HepG2 (cell line): ENCODE results near the gene GGA3. TPM values are rescaled to one million over a fixed set of nuclear protein-coding genes. Genes with fewer than 3 reads are reported as not detected.

Source experiments
- ASH2L ChIP-seq: fragments of 300-600, 200-600 bp; sonication (generic); IDR thresholded peaks from 2 replicates; pipeline ENCODE4 v1.7.0; 2017; ENCODE audit warnings: low read depth, mild to moderate bottlenecking, moderate library complexity, mixed read lengths, low read length; ENCODE audit not compliant: insufficient read length
- CSRNP1 ChIP-seq: sonication (generic); formaldehyde crosslinking; IDR thresholded peaks from 2 replicates; pipeline ENCODE4 v1.8.1; 2023; ENCODE audit warnings: mild to moderate bottlenecking, missing genetic modification reagents
- FOSL1 ChIP-seq: sonication (generic); formaldehyde crosslinking; IDR thresholded peaks from 2 replicates; pipeline ENCODE4 v1.9.0; 2021; ENCODE audit warnings: missing genetic modification reagents, borderline replicate concordance
- KDM2A ChIP-seq: sonication (generic); formaldehyde crosslinking; IDR thresholded peaks from 2 replicates; pipeline ENCODE4 v1.4.0; 2020; ENCODE audit warnings: low read depth, missing genetic modification reagents, borderline replicate concordance
- SAP130 ChIP-seq: IDR thresholded peaks from 2 replicates; pipeline ENCODE4 v1.6.1; 2016; ENCODE audit warnings: low read depth
- SYNCRIP ChIP-seq: fragments of 200-400 bp; formaldehyde crosslinking; IDR thresholded peaks from 2 replicates; pipeline ENCODE4 v1.6.1; 2018; ENCODE audit warnings: mild to moderate bottlenecking, low read depth, low read length; ENCODE audit not compliant: insufficient read depth
- ZNF24 ChIP-seq: fragments of 450-650 bp; IDR thresholded peaks from 2 replicates; pipeline ENCODE4 v1.6.1; 2017; ENCODE audit warnings: antibody characterized with exemption, mild to moderate bottlenecking
- ZNF30 ChIP-seq: sonication (generic); formaldehyde crosslinking; IDR thresholded peaks from 2 replicates; pipeline ENCODE4 v1.5.0; 2020; ENCODE audit warnings: mild to moderate bottlenecking, missing genetic modification reagents
- ZNF609 ChIP-seq: sonication (generic); formaldehyde crosslinking; IDR thresholded peaks from 2 replicates; pipeline ENCODE4 v1.4.0; 2020; ENCODE audit warnings: mild to moderate bottlenecking, missing genetic modification reagents, borderline replicate concordance
- ZNF816 ChIP-seq: sonication (generic); formaldehyde crosslinking; IDR thresholded peaks from 2 replicates; pipeline ENCODE4 v1.8.0; 2022; ENCODE audit warnings: missing genetic modification reagents, mild to moderate bottlenecking, borderline replicate concordance
- polyA plus RNA-seq, 8 experiments: library from polyadenylated mRNA; depleted of rRNA in 3 of 8; stranded (reverse) in 7 of 8; unstranded in 1 of 8; fragments of >200 nt; fragmentation: Illumina TruSeq in 4 of 8; extraction: Trizol in 4 of 8; gene quantifications; 2 replicates each; pipeline versions ENCODE4 v1.2.1 to v1.2.3, GENCODE V29; 2011 to 2016; ENCODE audit warnings: low read depth in 4 of 8, missing spikeins in 1 of 8, mixed read lengths in 1 of 8; ENCODE audit not compliant: insufficient read depth in 1 of 8
- total RNA-seq, 5 experiments: library from RNA; depleted of rRNA; stranded (reverse); fragments of >200 nt; fragmentation: Illumina TruSeq; extraction: Trizol; gene quantifications; 2 replicates each; pipeline ENCODE4 v1.2.3, GENCODE V29; 2016; ENCODE audit warnings: low read depth in 1 of 5
- TF ChIP-seq, protein P1 (sequence below): sonication (generic); formaldehyde crosslinking; IDR thresholded peaks from 2 replicates; pipeline ENCODE4 v1.5.1; 2020; ENCODE audit warnings: mild to moderate bottlenecking, missing genetic modification reagents, borderline replicate concordance
- TF ChIP-seq, protein P2 (sequence below): sonication (generic); formaldehyde crosslinking; IDR thresholded peaks from 2 replicates; pipeline ENCODE4 v1.9.0; 2022; ENCODE audit warnings: missing genetic modification reagents, mild to moderate bottlenecking, borderline replicate concordance

GGA3 gene
- total and polyA plus RNA-seq, 2 of the 13 experiments (the other 11 are each of a cell fraction or from before 2014, with no cell fraction given): 28.4 to 43.7 TPM

- TF ChIP-seq ZNF609 (CRISPR knock-in tag): no peak
- TF ChIP-seq KDM2A (CRISPR knock-in tag): peak; percentile 91
- peak; percentile 98 for TF ChIP-seq SAP130 (CRISPR knock-in tag)
- no peak for TF ChIP-seq ZNF816
- peak; percentile 86 for TF ChIP-seq ASH2L
- TF ChIP-seq, protein P1, sequence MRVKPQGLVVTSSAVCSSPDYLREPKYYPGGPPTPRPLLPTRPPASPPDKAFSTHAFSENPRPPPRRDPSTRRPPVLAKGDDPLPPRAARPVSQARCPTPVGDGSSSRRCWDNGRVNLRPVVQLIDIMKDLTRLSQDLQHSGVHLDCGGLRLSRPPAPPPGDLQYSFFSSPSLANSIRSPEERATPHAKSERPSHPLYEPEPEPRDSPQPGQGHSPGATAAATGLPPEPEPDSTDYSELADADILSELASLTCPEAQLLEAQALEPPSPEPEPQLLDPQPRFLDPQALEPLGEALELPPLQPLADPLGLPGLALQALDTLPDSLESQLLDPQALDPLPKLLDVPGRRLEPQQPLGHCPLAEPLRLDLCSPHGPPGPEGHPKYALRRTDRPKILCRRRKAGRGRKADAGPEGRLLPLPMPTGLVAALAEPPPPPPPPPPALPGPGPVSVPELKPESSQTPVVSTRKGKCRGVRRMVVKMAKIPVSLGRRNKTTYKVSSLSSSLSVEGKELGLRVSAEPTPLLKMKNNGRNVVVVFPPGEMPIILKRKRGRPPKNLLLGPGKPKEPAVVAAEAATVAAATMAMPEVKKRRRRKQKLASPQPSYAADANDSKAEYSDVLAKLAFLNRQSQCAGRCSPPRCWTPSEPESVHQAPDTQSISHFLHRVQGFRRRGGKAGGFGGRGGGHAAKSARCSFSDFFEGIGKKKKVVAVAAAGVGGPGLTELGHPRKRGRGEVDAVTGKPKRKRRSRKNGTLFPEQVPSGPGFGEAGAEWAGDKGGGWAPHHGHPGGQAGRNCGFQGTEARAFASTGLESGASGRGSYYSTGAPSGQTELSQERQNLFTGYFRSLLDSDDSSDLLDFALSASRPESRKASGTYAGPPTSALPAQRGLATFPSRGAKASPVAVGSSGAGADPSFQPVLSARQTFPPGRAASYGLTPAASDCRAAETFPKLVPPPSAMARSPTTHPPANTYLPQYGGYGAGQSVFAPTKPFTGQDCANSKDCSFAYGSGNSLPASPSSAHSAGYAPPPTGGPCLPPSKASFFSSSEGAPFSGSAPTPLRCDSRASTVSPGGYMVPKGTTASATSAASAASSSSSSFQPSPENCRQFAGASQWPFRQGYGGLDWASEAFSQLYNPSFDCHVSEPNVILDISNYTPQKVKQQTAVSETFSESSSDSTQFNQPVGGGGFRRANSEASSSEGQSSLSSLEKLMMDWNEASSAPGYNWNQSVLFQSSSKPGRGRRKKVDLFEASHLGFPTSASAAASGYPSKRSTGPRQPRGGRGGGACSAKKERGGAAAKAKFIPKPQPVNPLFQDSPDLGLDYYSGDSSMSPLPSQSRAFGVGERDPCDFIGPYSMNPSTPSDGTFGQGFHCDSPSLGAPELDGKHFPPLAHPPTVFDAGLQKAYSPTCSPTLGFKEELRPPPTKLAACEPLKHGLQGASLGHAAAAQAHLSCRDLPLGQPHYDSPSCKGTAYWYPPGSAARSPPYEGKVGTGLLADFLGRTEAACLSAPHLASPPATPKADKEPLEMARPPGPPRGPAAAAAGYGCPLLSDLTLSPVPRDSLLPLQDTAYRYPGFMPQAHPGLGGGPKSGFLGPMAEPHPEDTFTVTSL (CRISPR knock-in tag): no peak
- no peak for TF ChIP-seq FOSL1
- peak; percentile 94 for TF ChIP-seq CSRNP1 (CRISPR knock-in tag)
- no peak for TF ChIP-seq ZNF24
- TF ChIP-seq, protein P2, sequence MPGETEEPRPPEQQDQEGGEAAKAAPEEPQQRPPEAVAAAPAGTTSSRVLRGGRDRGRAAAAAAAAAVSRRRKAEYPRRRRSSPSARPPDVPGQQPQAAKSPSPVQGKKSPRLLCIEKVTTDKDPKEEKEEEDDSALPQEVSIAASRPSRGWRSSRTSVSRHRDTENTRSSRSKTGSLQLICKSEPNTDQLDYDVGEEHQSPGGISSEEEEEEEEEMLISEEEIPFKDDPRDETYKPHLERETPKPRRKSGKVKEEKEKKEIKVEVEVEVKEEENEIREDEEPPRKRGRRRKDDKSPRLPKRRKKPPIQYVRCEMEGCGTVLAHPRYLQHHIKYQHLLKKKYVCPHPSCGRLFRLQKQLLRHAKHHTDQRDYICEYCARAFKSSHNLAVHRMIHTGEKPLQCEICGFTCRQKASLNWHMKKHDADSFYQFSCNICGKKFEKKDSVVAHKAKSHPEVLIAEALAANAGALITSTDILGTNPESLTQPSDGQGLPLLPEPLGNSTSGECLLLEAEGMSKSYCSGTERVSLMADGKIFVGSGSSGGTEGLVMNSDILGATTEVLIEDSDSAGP (CRISPR knock-in tag): peak; percentile 92
- TF ChIP-seq SYNCRIP: no peak
- no peak for TF ChIP-seq ZNF30
Observed at GRCh38 chr17:75289115-75289831, 27.9 kb upstream of the GGA3 start, which contains the start of gene SLC25A19 (continued).
